AG09309 (cell line): ENCODE data around the gene ATP8A2.

ENCODE experiments used
- DNase-seq: peaks from one replicate; pipeline ENCODE4 v3.0.0-alpha.2; 2010; ENCODE audit warnings: low read depth
- H3K4me3 ChIP-seq: 2 replicates; pipeline ENCODE4 v1.5.1; 2011; ENCODE audit warnings: mild to moderate bottlenecking, low read depth, low read length, moderate library complexity; ENCODE audit not compliant: control insufficient read depth
- TF ChIP-seq, protein P1 (sequence below): IDR thresholded peaks from 2 replicates; pipeline ENCODE4 v1.5.1; 2011; ENCODE audit warnings: mild to moderate bottlenecking, low read depth, low read length, inconsistent platforms; ENCODE audit not compliant: insufficient read depth, control insufficient read depth; ENCODE audit errors: missing control alignments

The ATP8A2 gene

DNA sequence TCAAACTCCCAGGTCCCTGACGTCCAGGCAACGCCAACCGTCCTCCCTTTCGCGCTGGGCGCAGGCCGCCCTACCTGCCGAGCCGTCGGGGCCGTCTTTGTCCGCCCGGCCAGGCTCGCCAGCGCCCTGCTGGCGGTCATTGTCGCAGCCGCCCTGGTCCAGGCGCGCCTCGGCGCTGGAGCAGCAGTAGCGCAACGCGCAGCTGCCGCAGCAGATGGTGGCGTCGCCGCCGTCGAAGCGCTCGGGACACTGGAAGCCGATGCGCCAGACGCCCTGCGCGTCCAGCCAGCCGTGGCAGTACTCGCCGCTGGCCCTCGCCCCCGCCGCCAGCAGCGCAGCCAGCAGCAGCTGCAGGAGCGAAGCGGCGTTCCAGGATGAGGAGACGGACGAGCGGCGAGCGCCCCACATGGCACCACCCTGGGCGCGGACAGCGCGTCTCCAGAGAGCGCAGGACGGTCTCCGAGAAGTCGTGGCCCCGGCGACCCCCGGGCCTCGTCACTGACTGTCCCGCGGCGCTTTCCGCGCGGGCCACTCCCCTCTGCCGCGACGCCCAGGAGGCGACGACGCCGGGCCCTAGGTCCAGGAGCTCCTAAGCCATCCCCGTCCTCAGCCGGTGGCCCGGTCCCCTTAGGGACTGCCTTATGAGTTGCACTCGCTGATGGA lies 678.9 kb downstream of the ATP8A2 start:
- no peak for DNase-seq
- H3K4me3 ChIP-seq = no peak overlapping the region
- TF ChIP-seq, protein P1, sequence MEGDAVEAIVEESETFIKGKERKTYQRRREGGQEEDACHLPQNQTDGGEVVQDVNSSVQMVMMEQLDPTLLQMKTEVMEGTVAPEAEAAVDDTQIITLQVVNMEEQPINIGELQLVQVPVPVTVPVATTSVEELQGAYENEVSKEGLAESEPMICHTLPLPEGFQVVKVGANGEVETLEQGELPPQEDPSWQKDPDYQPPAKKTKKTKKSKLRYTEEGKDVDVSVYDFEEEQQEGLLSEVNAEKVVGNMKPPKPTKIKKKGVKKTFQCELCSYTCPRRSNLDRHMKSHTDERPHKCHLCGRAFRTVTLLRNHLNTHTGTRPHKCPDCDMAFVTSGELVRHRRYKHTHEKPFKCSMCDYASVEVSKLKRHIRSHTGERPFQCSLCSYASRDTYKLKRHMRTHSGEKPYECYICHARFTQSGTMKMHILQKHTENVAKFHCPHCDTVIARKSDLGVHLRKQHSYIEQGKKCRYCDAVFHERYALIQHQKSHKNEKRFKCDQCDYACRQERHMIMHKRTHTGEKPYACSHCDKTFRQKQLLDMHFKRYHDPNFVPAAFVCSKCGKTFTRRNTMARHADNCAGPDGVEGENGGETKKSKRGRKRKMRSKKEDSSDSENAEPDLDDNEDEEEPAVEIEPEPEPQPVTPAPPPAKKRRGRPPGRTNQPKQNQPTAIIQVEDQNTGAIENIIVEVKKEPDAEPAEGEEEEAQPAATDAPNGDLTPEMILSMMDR = no peak

DNA sequence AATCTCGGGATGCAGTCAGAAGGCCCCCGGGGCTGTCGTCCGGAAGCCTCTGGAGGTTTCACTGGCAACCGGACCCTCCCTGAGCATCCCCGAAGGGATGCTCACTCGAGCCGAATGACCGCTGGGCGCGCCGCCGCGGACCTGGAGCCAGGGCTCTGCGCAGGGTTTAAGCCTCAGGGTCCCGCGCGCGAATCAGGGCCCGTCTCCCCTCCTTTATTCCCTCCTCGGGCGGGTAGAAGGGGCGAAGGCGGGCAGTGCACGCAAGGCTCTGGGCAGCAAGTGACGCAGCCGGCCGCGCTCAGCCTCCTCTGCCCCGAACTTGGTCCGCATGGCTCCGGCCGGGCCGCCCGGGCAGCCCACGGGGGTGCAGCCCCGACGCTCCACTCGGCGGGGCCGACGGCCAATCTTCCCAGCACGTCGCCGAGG lies 679.5 kb downstream of the ATP8A2 start:
- H3K4me3 ChIP-seq = no peak overlapping the region; the same call in 1 of the 2 replicates
- TF ChIP-seq, protein P1 = no peak
- no peak for DNase-seq

DNA sequence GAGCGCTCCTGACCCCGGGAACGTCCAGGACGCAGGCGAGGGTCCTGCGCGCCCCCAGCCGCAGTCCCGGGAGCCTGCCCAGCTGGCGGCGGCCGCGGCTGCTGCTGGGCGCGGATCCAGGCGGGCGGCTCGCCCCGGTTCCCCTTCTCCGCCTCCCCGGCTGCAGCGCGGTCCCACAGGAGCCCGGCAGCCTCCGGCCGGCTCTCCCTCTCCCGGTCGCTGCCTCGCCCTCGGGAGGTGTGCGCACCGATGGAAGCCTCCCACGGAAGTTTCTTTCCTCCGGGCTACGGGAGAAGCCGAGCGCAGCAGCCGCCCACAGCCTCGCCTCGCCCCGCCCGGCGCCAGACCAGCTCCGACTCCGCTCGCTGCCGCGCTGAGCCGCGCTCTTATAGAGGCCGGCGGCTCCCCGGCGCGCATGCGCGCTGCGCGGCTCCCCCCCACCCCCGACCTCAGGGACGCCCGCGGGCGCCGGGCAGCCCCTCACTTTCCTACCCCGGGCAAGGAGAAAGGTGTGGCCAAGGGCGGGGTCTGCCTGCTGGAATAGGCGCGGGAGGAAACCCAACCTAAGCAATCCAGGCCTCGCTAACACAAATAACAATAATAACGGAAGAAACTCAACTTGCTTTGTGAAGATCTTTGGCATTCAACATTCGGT lies 680.0 kb downstream of the ATP8A2 start, which contains the start of gene SHISA2:
Gene SHISA2, minus strand, starts transcription at position 360 of the 655 bp plus-strand sequence. CDS start 1,041 bp downstream, outside the sequence.
- H3K4me3 ChIP-seq = peak within 1 kb of the TSS; percentile 33
- no peak for DNase-seq
- TF ChIP-seq, protein P1 = no peak

DNA sequence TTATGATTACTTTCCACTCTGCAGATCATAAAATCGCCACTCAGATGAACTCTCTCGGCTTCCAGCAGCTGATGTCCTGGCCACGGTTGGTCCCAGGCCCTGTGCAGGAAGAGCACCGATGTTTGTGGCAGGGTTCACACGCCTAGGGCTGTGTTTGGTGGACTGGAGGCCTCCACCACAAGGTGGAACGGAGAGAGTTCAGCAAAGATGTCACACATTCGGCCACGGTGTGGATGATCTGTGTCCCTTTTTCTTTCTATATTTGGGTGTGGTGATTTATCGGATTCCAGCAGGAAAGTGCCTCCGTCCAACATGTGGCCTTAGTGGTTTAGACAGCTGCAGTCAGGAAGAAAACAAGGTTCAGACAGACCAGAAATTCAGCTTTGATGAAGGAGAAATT lies 680.6 kb downstream of the ATP8A2 start:
- H3K4me3 ChIP-seq = no peak overlapping the region
- DNase-seq = no peak

DNA sequence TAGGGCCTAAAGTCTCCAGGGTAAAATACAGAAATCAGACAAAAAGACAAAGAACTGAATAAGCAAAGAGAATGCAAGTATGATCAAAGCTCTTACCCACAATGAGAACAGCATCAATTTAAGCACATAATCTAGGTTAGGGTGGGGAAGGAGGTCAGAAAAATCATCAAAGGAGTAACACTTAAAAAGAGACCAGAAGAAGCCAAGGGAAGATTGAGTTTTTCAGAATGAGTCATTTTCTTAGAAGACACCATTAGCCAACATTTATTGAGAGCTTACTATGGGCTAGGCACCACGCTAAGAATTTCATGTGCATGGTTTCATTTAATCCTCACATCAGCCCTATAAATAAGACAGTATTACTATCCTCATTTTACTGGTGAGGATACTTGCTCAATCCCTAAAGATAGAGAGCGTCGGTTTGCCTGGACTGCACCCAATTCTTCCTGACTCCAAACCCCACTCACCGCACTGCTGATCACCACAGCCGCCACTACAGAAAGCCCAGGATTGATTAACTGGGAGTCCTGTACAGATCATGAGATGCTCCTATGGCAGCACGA lies 681.7 kb downstream of the ATP8A2 start:
- TF ChIP-seq, protein P1 = no peak
- DNase-seq = no peak
- no peak overlapping the region for H3K4me3 ChIP-seq

More for the DNA sequence above, 680.6 kb downstream of the ATP8A2 start:
- TF ChIP-seq, protein P1 = no peak

DNA sequence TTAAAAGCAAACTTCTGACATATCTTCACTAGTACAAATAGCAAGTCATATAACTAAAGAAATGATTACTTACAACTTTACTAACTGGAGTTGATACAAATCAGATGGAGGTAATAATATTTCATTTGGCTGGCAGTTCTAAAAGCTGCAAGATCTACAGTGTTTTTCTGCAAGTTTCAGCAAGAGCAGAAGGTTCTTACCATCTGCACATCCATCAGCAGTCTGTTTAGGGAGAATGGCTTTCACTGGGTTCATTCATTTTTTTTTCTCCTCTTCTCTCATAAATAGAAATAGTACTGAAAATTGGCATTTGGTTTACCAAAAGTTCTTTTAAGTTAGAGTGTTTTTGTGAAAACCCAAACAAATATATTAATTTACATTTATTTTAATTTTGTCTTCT lies 683.1 kb downstream of the ATP8A2 start:
- TF ChIP-seq, protein P1 = no peak
- no peak for DNase-seq

More for the DNA sequence above, 683.1 kb downstream of the ATP8A2 start:
- H3K4me3 ChIP-seq = no peak overlapping the region
